HCEC 1CT (cell line): ENCODE data around the gene GRM4.

Experiments
- DNase-seq: peaks from one replicate; pipeline ENCODE4 v3.0.0-alpha.2; 2017

GRM4 gene

GRCh38 chr6:34104628-34105027 lies 41.3 kb downstream of the GRM4 start:
- DNase-seq: no peak

- no peak for DNase-seq
These were observed 41.7 kb downstream of the GRM4 start for GRCh38 chr6:34104186-34104585.

DNA sequence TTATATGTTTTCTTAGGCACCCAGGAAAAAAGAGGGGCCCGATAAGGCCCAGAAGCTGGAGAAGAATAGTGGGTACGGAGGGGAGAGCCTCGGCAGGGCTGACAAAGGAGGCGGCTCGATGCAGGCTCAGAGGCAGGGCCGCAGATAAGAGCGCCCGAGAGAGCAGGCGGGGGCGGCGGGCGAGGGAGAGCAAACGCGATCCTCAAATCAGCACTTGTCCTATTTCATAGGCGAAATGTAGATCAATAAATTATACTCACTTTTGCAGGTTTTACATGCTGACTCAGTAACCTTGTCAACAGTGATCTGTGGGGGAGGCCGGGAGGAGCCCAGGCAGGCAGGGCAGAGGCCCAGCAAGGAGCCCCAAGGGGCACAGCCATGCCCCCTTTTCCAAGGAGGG lies 42.6 kb downstream of the GRM4 start:
- no peak for DNase-seq

- DNase-seq: no peak
These were observed 43.2 kb downstream of the GRM4 start for GRCh38 chr6:34102696-34103095.

DNA sequence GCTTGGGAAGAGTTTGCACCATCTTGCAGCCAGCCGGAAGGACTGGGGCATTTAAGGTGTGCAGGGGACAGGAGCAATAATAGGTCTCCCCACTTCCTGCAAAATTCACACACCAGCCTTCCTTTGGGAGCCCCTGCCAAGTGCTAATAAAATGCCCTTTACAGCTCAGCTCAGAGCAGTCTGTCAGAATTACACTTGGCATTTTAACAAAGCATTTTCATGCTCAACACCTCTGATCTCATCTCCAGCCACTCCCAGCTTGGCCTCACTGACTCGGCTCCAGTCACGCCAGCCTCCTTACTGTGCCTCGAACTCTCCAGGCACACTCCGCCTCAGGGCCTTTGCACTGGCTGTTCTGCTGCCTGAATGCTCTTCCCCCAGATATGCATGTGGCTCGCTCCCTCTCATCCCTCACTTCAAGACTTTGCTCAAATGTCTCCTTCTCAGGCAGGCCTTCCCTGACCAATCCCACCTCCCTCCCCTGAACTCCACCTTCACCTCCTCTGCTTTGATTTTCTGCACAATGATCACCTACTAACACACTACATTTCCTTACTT lies 43.7 kb downstream of the GRM4 start:
- no peak for DNase-seq

DNA sequence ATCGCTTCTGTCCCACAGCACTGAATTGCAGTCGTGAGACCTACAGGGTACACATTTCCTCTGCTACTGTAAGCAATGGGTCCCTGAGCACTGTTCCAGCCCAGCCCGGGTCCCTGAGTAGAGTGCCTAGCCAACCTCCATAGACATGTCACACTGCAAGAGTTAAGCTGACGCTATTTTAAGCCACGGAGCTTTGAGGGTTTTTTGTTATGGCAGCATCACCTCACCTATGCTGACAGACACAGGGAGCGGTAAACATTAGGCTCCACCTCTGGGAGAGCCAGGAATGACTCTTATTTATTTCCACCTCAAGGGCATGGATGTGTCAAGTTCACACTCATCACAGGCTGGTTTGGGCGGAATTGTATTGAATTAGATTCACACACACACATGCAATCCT lies 45.1 kb downstream of the GRM4 start:
- no peak for DNase-seq

GRCh38 chr6:34099878-34100277 lies 46.0 kb downstream of the GRM4 start:
- no peak for DNase-seq

DNA sequence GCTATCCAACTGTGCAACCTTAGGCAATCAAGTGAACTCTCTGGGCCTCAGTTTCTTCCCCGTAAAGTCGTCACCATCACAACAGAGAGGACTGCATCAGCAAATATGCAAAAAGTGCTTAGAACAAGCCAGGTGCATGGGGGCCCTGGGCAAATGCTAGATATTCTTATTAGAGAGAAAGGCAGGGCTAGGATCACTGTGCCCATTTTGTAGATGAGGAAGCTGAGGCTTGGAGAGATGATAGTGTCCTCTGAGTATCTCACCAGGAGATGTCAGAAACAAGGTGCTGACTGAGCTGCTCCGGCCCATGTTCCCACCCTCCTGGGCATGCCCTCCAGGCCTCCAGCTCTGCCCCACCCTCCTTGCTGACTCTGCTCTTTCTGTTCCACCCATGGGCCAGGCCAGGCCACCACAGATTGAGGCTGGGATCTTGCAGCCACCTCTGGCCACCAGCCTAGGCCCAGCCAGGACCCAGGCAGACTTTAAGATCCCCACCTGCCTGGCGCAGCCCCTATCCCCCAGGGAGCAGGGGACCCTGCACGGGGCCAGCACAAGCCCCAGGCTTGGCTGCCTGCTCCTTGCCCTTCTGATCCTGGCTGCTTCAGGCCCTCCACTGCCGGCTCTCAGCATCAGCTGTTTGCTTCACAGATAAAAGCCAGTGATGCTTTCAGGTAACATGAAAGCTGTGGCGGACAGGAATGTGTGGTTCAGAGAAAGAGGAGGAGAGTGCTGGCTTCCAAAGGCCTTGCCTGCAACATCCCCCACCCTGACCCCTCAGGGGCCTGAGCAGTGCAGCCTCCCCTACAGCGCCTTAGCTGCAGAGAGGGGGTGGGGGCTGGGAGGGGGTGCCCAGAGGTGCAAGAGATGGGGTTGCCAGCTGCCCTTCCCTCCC lies 47.6 kb downstream of the GRM4 start:
- DNase-seq: no peak

- no peak for DNase-seq
These were observed 49.1 kb downstream of the GRM4 start for GRCh38 chr6:34096814-34097213.

DNA sequence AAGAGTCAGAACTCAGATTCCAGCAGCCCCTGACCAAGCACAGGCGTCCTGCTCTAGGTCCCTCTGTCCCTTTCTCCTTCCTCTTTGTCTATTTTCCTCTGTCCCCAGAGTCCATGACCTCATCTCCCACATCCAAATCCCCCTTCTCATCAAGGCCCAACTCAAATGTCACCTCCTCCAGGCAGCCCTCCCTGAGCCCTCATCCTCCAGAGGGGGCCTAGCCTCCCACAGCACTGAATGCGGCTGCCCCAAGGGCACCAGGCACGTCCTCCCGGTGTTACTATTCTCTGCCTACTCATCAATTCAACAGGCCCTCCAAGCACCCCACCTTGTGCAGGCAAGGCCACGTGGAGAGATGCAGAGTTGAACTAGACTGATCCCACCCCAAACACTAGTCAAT lies 49.7 kb downstream of the GRM4 start:
- no peak for DNase-seq

DNA sequence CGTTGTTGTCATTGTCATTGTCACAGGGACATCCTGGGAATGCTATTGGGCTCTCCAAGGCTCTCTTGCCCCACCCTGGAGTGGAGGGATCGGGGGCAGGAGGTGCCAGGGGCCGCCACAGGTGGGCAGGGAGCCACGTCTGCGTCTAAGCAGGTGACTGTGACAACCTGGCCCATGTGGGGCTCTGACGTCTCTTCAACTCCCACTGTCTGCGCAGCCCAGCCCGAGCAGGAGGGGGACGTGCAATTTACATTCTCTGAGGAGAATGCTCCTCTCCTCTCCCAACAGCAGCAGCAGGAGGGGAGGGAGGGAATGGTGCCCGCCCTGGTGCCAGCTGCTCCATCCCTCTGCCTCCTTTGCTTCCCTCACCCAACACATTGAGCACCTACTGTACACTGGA lies 50.1 kb downstream of the GRM4 start:
- no peak for DNase-seq

GRCh38 chr6:34095136-34095505 lies 50.8 kb downstream of the GRM4 start:
- DNase-seq: no peak

DNA sequence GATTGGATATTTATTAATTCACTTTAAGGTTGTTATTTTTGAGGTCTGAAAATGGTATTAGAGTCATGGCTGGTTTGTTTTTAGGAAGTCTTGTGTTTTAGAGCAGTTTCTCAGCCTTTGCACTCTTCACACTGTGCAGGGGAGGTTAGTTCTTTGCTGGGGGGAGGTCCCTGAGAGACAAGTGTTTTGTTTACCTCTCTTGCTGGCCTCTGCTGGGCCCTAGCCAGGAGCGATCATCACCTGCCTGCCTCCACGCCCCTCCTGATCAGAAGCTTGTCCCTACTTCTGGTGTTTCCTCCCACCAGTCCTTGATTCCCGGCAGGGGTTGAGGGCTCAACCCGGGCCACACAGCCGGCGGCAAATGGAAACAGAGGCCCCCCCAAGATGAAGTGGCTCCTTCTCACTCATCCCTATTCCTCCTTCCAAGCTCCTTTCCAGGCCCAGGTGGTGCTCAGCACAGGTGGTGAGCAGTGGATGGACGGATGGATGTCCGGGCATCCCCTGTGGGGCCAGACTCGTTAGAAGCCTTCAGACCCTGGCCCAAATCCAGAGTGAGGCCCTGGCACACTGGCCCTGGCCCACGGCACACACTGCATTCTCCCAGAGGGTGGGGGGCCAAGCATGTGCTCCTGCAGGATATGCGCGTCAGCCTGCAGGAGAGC lies 51.3 kb downstream of the GRM4 start:
- no peak for DNase-seq

DNA sequence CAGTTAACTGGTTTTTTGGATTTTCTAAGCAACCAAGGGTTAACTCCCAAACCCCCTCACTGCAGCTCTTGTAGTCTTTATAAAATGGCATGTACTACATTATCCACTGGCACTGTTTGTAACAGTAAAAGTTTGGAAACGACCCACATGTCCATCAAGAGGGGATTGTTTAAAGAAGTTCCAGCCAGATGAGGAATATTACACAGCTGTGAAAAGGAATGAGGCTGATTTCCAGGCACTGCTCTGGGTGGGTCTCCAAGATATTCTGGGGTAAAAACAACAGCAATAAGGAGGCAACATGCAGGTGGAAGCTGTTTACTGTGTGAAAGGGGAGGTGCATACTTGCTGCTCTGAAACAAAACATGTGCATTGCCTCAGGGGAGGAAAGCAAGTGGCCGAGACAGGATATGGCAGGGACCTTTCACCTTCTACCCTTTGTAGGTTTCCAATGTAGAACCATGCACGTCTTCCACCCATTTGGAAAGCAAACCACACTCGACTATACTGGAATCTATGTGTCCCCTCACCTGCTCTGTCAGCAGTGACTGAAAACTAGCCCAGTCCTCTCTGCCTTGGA lies 51.9 kb downstream of the GRM4 start:
- no peak for DNase-seq

GRCh38 chr6:34093206-34093605 lies 52.7 kb downstream of the GRM4 start:
- DNase-seq: no peak

- no peak for DNase-seq
These were observed 53.3 kb downstream of the GRM4 start for GRCh38 chr6:34092631-34093030.

DNA sequence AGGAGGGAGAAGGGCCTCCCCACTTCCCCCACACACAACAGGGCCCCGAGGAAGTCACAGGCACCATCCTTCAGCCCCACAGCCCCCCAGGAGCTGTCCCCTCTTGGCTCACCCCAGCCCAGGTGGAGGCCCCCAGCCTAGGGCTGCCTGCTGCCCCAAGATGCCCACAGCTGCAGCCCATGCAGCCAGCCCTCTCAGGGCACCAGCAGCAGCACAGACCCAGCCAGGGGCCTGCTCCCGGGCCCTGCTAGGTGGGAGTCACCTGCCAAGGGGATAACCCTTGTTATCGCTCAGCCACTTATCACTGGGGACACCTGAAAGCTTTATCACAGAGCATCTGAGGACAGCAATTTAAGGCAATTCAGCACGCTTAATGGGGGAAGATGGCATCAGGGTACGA lies 55.0 kb downstream of the GRM4 start:
- DNase-seq: no peak

GRCh38 chr6:34090529-34090928 lies 55.4 kb downstream of the GRM4 start:
- no peak for DNase-seq

GRCh38 chr6:34086558-34086957 lies 59.3 kb downstream of the GRM4 start:
- no peak for DNase-seq

DNA sequence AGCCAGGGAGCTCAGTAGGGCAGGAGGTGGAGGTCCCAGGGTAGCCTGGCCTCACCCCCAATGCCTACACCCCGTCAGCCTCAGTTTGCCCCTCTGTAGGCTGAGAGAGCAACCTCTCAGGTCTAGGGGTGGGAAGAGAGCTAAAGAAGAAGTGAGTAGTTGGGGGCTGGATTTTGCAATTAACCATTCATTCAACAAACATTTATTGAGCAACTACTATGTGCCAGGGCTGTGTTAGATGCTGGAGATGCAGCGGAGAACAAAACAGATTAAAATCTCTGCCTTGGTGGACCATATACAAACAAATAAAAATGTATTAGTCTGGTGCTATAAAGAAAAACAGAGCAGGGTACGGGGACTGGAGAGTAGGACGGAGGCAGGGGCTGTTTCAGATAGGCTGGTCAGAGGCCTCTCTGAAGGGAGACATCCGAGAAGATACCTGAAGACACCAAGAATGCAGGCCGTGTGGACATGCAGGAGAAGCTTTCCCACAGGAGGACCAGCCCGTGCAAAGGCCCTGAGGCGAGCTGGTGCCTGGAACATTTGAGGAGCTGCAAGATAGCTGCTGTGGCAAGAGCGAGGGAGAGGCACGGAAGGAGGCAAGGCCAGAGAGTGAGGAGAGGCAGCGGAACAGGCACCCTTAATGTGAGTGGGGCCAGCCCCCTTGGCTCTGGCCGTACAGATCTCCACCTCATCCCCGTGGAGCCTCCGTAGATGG lies 60.3 kb downstream of the GRM4 start:
- no peak for DNase-seq

DNA sequence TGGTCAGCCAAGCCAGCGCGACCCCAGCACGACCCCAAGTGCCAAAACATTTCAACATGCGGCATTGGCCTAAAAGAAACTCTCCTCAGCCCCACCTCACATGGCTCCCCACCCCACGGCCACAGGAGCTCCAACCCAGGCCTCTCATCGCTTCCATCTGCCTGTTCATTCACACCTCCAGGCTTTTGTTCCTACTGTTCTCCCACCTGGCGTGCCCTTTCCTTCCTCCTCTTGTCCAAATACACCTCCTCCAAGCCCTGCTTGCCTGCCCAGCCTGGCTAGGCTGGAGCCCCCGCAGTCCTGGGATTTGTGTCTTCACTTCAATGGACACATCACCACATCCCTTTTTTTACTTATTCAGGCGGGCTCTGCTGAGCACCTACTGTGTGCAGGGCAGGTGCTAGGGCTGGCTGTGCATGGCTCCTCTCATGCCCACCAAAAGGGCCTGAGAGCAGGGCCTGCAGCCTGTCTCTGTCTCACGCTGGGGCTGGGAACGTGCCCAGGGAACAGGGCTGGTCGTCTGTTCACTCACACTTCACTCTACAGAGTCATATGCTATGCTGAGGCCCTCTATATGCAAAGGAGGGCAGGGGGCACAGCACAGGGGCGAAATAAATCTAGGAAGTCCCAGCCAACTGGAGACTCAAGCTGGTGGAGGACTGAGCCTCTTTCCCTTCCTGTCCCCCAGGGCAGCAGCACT lies 61.1 kb downstream of the GRM4 start:
- DNase-seq: no peak

DNA sequence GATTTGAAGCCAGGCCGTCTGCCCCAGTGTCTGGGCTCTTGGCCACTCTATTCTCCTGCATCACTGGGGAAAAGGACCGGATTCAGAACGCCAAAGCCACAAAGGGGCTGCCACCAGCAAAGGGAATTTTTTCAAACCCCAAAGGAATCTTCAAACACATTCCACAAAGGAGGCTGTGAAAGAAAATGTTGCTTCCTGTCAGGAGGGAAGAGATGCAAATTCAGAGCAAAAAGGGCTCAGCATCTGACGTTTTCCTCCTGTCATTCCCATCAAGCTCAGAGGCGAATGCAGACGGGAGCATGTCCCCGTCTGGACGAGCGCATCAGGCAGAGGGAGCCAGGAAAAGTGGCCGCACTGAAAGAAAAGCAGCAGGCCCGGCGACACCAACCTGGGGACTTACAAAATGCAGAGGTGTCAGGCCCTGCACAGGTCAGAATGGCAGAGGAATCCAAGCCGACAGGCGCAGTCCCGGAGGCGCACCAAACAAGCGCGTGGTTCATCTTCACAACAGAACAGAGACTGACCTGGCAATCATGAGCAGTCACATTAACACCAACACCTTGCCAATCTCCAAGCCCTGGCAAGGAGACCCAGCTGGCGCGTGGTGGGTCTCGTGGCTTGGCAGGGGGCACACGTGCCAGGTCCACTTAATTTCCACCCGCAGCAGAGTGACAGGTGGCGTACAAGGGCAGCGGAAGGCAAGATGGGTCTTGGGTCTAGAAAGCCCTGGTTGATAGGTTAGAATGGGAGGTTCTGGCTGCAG lies 62.8 kb downstream of the GRM4 start:
- DNase-seq: no peak
